ENCODE results near the gene KLC4.
"Not testable (repeated sequence)": the region's sequence is repeated elsewhere in the genome, so short reads cannot be mapped to it uniquely, and the experiment has no call there.

Gene KLC4

GRCh38 chr6:43074847-43075669 lies 15.6 kb downstream of the KLC4 start:
- DNase-seq = no peak

DNA sequence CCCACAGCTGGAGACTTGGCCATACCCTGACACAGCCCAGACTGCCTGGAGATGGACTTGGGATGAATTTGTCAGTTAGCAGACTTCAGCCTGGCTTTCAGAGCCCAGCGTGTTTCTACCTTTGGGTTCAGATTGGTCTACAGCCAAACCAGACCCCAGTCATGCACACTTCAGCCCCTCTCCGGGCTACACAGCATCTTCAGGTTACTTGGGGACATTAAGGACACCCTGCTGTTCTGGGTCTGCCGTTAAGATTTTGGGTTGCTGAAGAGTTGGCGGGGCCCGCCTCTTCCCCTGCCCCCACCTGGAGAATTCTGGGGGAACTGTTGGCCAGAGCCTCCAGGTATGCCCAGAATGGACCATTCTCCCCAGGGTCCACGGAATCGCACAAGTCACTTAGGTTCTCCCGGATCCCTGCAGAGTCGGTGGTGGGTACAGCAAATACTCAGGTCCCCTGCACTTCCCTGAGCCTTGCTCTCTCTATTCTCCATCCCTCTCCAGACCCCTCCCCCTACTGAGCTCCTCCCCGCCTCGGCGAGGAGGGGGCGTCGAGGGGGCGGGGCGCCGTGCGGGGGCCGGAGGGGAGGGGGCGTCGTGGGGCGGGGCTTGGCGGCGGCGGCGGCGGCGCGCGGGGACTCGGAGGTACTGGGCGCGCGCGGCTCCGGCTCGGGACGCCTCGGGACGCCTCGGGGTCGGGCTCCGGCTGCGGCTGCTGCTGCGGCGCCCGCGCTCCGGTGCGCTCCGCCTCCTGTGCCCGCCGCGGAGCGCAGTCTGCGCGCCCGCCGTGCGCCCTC lies 16.4 kb downstream of the KLC4 start, which contains the start of gene PTK7:
Gene PTK7, plus strand, starts transcription at position 645 of the 794 bp plus-strand sequence. CDS start 175 bp downstream, outside the sequence.
- DNase-seq = no peak

- no peak for DNase-seq
Observed at GRCh38 chr6:43076464-43077332, 17.3 kb downstream of the KLC4 start.

- DNase-seq = no peak
Observed at GRCh38 chr6:43077333-43077809, 17.9 kb downstream of the KLC4 start.

DNA sequence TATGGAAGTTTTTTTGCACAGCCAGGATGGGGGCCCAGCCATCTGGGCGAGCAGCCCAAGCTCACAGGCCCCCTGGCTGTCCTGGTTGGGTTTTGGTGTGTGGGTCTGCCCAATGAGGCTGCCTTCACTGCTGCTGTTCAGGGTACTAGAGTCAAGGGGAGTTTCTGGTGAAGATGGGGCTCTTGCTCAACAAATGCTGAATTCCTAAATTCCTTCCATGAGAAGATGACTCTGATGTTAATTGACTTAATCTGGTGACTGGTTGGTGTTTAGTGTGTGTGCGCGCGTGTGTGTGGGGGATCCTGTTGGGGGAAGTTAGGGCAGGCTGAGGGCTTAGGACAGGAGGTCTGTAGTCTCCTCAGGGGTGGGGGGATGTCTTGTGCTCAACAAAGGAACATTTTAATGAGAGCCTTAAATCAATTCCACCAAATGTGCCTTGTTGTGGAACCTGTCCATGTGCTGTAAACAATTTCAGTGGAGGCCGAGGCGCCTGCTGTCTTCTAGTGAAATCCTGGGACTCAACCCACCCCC lies 18.6 kb downstream of the KLC4 start:
- no peak for DNase-seq

- no peak for DNase-seq
Observed at GRCh38 chr6:43078691-43079090, 19.3 kb downstream of the KLC4 start.

GRCh38 chr6:43081043-43081442 lies 21.6 kb downstream of the KLC4 start:
- no peak for DNase-seq

- DNase-seq = not testable (repeated sequence)
Observed at GRCh38 chr6:43081922-43082321, 22.5 kb downstream of the KLC4 start.

DNA sequence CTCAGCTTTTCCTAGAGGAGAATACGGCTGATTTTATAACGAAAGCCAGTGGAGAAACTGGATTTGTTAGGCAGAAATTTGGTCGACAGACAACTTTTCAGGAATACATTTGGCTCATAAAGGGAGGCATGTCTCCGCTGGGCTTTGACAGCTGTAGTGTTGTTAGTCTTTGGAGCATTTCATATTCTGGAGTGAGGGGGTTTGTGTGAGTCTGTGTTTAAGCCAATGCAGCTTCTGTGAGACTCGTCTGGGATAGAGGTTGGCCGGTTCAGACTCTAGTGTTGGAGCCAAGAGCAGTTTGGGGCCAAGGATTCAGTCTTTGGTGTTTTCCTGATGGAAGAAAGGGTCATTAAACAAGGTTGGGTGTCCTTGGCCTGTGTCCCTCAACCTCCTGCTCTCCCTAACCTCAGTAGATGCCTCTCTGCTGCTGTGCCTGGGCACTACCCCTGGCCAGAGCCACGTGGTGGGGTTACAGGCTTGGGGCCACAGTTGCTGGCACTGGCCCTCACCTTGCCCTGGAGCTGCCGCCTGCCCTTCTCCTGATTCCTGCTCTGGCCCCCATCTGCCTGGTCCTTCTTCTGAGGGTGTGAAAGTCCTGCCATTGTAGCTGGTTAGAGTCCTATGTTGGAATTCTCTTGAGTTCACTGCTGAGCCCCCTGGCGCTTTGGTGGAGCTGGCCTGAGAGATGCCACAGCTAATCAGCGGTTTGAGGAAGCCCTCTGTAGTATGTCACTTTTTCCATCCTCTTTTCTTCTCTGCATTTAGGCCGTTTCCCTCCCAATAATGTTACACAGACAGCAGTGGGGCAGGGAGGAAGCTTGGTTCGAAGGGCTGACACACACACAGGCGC lies 23.6 kb downstream of the KLC4 start:
- DNase-seq = no peak

- no peak for DNase-seq
Observed at GRCh38 chr6:43086022-43086658, 26.7 kb downstream of the KLC4 start.

DNA sequence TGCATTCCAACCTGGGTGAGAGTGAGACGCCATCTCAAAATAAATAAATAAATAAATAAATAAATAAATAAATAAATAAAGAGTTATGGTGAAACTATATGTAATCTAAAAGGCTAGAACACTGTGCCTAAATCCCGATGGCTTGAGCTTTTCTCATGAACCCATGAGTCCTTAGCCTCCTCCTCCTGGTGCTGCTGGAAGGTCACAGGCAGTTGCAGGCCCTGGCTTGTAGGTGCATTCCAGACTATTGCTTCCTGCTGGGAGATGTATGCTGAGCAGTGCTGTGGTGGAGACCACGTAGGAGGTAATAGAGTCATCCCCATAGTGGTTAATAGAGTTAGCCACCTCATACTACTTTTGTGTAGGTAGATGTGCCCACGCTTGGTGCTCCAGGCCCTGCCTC lies 29.2 kb downstream of the KLC4 start:
- DNase-seq = no peak

- no peak for DNase-seq
Observed at GRCh38 chr6:43089467-43089866, 30.0 kb downstream of the KLC4 start.

- no peak for DNase-seq
Observed at GRCh38 chr6:43089874-43090558, 30.6 kb downstream of the KLC4 start.

DNA sequence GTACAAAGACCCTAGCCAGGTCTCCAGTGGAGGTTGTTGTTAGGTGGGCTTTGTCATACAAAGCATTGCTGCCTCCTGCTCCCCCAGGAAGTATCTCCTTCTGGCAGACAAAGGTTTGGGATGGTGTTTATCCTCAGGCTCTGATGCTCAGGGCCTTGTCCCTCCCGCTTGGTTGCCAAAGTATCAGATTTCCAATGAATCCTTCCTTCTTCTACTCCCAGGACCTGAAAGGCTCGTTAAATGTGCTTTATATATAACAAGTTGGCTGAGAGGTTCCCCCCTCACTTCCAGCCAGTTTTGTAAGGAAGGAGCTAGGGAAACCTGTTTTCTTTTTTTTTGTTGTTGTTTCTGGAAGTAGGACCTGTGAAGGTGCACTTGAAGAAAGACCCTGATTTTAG lies 31.1 kb downstream of the KLC4 start:
- DNase-seq = no peak

DNA sequence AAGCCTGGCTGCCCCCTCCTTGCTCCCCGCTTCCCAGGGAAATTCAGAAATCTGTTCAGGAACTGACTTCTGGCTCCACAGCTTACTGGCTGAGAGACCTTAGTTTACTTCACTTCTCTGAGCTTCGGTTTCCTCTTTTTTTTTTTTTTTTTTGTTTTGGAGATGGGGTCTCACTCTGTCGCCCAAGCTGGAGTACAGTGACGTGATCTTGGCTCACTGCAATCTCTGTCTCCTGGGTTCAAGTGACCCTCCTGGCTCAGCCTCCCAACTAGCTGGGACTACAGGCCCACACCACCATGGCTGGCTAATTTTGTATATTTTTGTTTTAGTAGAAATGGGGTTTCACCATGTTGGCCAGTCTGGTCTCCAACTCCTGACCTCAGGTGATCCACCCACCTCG lies 31.6 kb downstream of the KLC4 start:
- DNase-seq = no peak

GRCh38 chr6:43091436-43091991 lies 32.1 kb downstream of the KLC4 start:
- no peak for DNase-seq

- no peak for DNase-seq
Observed at GRCh38 chr6:43092635-43093034, 33.2 kb downstream of the KLC4 start.

DNA sequence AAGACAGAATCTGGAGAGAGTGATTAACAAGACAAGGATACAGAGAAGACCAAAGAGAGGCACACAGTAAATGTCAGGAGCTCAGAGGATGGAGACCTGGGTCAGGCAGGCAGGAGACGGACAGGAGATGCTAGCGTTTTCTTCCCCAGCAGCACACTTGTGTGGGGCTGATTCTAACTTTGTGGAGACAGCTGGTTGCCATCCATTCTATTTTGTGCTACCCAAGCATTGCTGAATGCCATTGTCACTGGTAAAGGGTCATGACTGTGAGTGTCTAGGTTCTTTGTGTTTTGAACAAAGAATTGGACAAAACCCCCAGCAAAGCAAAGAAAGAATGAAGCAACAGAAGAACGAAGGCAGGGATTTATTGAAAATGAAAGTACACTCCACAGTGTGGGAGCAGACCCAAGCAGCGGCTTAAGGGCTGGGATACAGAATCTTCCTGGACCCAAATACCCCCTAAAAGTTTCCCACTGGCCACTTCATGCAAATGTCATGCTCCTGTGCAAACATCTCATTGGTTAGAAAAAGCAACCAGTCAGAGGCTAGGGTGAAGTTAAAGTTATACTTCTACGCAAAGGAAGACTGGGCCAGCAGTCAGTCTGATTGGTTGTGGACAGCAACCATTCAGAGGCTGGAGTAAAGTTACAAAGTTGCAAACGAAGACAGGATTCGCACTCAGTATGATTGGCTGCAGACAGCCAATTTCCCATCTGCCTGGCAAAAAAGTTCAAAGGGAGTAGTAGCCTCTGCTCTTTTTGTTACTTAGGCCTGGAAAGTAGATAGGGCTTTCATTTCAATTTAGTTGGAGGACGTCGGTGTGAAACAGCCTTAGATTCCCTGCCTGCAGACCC lies 34.2 kb downstream of the KLC4 start:
- no peak for DNase-seq

- no peak for DNase-seq
Observed at GRCh38 chr6:43095939-43096338, 36.5 kb downstream of the KLC4 start.

All from activated effector memory CD4-positive, alpha-beta T cell treated with anti-CD3 and anti-CD28 coated beads, Interleukin-2, amount 50 U/mL, for 16 hours (primary cell).